ENCODE measurements around the gene USP49.

DNA sequence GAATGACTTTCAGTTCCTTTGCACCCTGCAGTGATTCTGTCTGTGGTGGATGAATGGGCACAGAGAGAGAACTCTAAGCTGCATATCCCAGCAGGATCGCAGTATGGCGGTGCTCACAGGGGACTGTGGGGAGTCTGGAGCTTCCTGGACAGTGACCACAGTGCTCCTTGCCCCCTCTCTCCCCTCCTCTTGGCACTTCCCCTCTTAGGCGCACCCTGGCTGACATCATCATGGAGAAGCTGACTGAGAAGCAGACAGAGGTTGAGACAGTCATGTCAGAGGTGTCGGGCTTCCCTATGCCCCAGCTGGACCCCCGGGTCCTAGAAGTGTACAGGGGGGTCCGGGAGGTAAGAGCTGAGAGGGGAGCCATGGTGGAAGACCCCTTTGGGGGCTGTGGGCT, 34.7 kb upstream of the USP49 start:
- TF ChIP-seq EZH2 (IDR thresholded peaks at IDR 0.05; ENCODE audit: insufficient read depth, poor library complexity, severe bottlenecking), result no peak
- no peak for TF ChIP-seq EZH2phosphoT487 (IDR thresholded peaks at IDR 0.05; ENCODE audit: insufficient read depth, low read depth)

Data from GM23248 (cell line).